22Rv1 (cell line): ENCODE measurements around the gene CASK.

Experiments used
- ZFX ChIP-seq: fragments of 450-650 bp; IDR thresholded peaks from 2 replicates; pipeline ENCODE4 v1.6.1; 2017; ENCODE audit warnings: antibody characterized with exemption, borderline replicate concordance
- TF ChIP-seq, protein P1 (sequence below): fragments of 450-650 bp; IDR thresholded peaks from 2 replicates; pipeline ENCODE4 v1.5.1; 2017; ENCODE audit warnings: mild to moderate bottlenecking

DNA sequence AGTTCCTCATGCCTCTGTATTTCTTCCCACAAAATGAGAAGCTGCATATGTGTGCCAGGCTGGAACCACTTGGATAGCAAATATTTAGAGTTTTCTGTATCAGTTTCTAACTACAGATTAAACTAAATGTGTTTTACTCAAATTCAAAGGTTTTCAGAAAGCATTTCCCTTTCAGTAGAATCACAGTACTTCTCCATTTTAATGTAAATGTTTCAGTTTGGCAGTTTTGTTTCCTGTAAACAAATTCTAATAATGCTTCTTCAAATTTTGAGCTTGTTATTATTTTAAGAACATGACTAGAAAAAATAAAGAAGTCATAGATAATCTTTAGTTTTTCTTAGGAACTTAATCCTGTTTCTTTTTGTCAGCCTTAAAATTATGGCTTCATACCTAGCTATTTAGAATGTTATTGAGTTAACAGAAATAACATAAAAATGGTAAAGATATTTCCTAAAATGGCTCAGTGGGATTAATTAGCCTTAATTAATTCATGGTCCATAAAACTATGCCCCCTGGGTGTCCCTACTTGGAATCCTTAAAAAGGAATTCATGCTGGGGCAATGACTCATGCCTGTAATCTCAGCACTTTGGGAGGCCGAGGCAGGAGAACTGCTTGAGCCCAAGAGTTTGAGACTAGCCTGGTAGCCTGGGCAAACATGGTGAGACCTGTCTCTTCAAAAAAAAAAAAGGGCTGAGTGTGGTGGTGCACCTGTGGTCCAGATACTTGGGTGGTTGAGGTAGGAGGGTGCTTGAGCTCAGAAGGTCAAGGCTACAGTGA lies 318.4 kb downstream of the CASK start:
- TF ChIP-seq, protein P1, sequence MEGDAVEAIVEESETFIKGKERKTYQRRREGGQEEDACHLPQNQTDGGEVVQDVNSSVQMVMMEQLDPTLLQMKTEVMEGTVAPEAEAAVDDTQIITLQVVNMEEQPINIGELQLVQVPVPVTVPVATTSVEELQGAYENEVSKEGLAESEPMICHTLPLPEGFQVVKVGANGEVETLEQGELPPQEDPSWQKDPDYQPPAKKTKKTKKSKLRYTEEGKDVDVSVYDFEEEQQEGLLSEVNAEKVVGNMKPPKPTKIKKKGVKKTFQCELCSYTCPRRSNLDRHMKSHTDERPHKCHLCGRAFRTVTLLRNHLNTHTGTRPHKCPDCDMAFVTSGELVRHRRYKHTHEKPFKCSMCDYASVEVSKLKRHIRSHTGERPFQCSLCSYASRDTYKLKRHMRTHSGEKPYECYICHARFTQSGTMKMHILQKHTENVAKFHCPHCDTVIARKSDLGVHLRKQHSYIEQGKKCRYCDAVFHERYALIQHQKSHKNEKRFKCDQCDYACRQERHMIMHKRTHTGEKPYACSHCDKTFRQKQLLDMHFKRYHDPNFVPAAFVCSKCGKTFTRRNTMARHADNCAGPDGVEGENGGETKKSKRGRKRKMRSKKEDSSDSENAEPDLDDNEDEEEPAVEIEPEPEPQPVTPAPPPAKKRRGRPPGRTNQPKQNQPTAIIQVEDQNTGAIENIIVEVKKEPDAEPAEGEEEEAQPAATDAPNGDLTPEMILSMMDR, result no peak
- no peak for TF ChIP-seq ZFX
